Motor neuron (in vitro differentiated cells): ENCODE data around the gene SRSF7. TPM values are rescaled to one million over a fixed set of nuclear protein-coding genes. Genes with fewer than 3 reads are reported as not detected.
"Not testable (repeated sequence)": the region's sequence is repeated elsewhere in the genome, so short reads cannot be mapped to it uniquely, and the experiment has no call there.

Experiments used
- ATAC-seq, 8 experiments: fragments of 200-7000 bp; cut with Tn5 transposase; replicated peaks in 6 of 8; 2 replicates each; pipeline ENCODE4 v1.8.0; 2021; ENCODE audit warnings: mild to moderate bottlenecking in 8 of 8, moderate library complexity in 8 of 8
- H3K27ac ChIP-seq, 2 donors: fragments of 250-450 bp; sonication (Bioruptor Pico); 2 replicates each; pipeline ENCODE4 v1.9.0; 2021; ENCODE audit warnings: antibody characterized with exemption in 2 of 2, mild to moderate bottlenecking in 2 of 2, moderate library complexity in 1 of 2
- H3K4me1 ChIP-seq, 2 donors: fragments of 250-450 bp; sonication (Bioruptor Pico); replicated peaks in 1 of 2; 2 replicates each; pipeline ENCODE4 v1.6.1; 2021; ENCODE audit warnings: antibody characterized with exemption in 2 of 2, mild to moderate bottlenecking in 2 of 2, moderate library complexity in 1 of 2
- H3K4me3 ChIP-seq, 5 donors: fragments of 250-450 bp; sonication (Bioruptor Pico); 2 replicates each; pipeline ENCODE4 v1.9.0; 2021; ENCODE audit warnings: antibody characterized with exemption in 5 of 5, mild to moderate bottlenecking in 5 of 5, moderate library complexity in 4 of 5
- WGBS, 10 experiments: fragments of 450-650 bp; shearing (Covaris generic); methylation state at CpG; one replicate each; pipeline ENCODE4 v1.0.0; 2022; 5-methylcytosine and 5-hydroxymethylcytosine counted together
- in situ Hi-C, 9 experiments: fragments of 400-800 bp; cut with MboI; loops; one replicate each; pipeline ENCODE4 v1.15.0; 2021; ENCODE audit warnings: low sequenced_read_pairs in 9 of 9, low pct_unique_long_range_greater_than_20kb in 2 of 9; ENCODE audit not compliant: unreplicated experiment in 9 of 9
- total RNA-seq, 8 experiments: library from RNA; unstranded; fragments of 300-600 nt; gene quantifications; 2 replicates each; pipeline versions ENCODE4 v1.2.3 to v1.2.4, GENCODE V29; 2022

Gene SRSF7
- total RNA-seq, 8 experiments from 2014 or later = 86.3 to 270 (median 120) TPM

- peaks cover 0 to 9% of the 10 kb centered on the region in 2 donors for H3K4me1 ChIP-seq
- 40 to 100% (median 86%) methylated on average over 1 to 13 of the region's 13 CpGs; no CpG with 5 or more reads in 2 of the 10 experiments for WGBS, 10 experiments
- in situ Hi-C loops = no loop called here
Observed at GRCh38 chr2:38776531-38776930, 25.4 kb upstream of the SRSF7 start.

GRCh38 chr2:38775921-38776225 is 24.7 kb upstream of the SRSF7 start:
- Histone ChIP-seq H3K4me3 (no peak overlapping the region), H3K27ac (no peak overlapping the region), H3K4me1 (peaks cover 0 to 9% of the 10 kb centered on the region in 2 donors)
- in situ Hi-C loops = no loop called here
- 44 to 85% (median 71%) methylated on average over 1 to 7 of the region's 7 CpGs for WGBS, 10 experiments
- ATAC-seq = no peak

More at GRCh38 chr2:38776531-38776930, 25.4 kb upstream of the SRSF7 start:
- Histone ChIP-seq H3K4me3 (no peak overlapping the region), H3K27ac (no peak overlapping the region)
- no peak for ATAC-seq

DNA sequence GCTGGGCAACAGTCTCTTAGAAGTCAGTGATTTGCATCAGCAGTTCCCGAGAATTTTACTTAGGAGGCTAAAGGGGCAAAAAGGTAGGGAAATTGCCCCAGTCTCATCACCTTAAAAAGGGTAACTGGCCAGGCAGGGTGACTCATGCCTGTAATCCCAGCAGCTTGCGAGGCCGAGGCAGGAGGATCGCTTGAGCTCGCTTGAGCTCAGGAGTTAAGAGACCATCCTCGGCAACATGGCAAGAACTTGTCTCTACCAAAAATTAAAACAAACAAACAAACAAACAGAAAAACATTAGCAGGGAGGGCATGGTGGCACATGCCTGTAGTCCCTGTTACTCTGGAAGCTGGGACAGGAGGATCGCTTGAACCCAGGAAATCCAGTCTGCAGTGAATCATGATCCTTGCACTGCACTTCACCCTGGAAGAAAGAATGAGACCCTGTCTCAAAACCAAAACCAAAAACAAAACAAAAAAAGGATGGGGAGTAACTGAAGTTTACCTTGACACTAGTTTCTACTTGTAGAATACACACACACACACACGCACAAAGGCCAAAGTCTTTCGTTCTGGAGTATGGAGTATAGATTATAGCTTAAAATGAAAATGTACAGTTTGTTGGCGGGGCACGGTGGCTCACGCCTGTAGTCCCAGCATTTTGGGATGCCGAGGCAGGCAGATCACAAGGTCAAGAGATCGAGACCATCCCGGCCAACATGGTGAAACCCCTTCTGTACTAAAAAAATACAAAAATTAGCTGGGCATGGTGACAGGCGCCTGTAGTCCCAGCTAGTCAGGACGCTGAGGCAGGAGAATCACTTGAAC is 24.1 kb upstream of the SRSF7 start:
- H3K4me1 ChIP-seq = peaks cover 0 to 9% of the 10 kb centered on the region in 2 donors
- in situ Hi-C loops = no loop called here
- WGBS, 10 experiments = 33 to 93% (median 86%) methylated on average over 1 to 12 of the region's 17 CpGs
- ATAC-seq = no peak
- H3K4me3 ChIP-seq = no peak overlapping the region
- H3K27ac ChIP-seq = no peak overlapping the region

- no peak for ATAC-seq
- Histone ChIP-seq H3K4me1 (no peaks in the 10 kb centered on the region), H3K4me3 (no peak overlapping the region), H3K27ac (no peak overlapping the region)
- in situ Hi-C loops = no loop called here
- 20 to 100% (median 68%) methylated on average over 1 to 4 of the region's 5 CpGs; no CpG with 5 or more reads in 1 of the 10 experiments for WGBS, 10 experiments
Observed at GRCh38 chr2:38771632-38772031, 20.5 kb upstream of the SRSF7 start.

DNA sequence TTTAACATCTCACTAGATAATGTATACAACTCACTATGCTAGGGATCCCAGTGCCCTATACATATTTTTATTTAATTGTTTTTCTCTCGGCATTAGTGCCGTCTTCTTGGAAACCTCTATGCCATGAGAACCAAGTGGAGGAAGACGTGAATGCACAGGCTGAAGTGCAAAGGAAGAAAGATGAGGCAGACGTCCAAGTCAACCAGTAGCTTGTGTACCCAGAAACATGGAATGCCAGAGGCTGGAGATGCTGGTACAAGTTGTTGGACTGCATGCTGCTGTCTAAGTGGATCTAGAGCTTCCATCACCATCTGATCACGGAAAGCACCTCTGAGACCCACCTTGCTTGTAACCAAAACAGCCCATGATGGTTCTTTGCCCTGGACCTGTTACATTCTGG is 14.4 kb upstream of the SRSF7 start:
- 33 to 93% (median 72%) methylated on average over 1 to 5 of the region's 5 CpGs; no CpG with 5 or more reads in 3 of the 10 experiments for whole genome bisulfite sequencing, 10 experiments
- in situ Hi-C loops = no loop called here
- no peak for ATAC-seq

GRCh38 chr2:38765149-38765548 is 14.0 kb upstream of the SRSF7 start:
- Histone ChIP-seq H3K4me1 (no peaks in the 10 kb centered on the region), H3K27ac (no peak overlapping the region), H3K4me3 (no peak overlapping the region)
- ATAC-seq = no peak
- WGBS, 10 experiments = 0 to 97% (median 85%) methylated on average over 1 to 4 of the region's 4 CpGs; no CpG with 5 or more reads in 2 of the 10 experiments
- in situ Hi-C loops = no loop called here

More for the DNA sequence above, 14.4 kb upstream of the SRSF7 start:
- Histone ChIP-seq H3K27ac (no peak overlapping the region), H3K4me3 (no peak overlapping the region), H3K4me1 (no peaks in the 10 kb centered on the region)

GRCh38 chr2:38763728-38764127 is 12.6 kb upstream of the SRSF7 start:
- H3K27ac ChIP-seq = no peak overlapping the region
- no peak overlapping the region for H3K4me3 ChIP-seq
- in situ Hi-C loops = no loop called here
- 73 to 100% (median 92%) methylated on average over 1 to 4 of the region's 4 CpGs for WGBS, 10 experiments
- H3K4me1 ChIP-seq = no peaks in the 10 kb centered on the region
- ATAC-seq = no peak

DNA sequence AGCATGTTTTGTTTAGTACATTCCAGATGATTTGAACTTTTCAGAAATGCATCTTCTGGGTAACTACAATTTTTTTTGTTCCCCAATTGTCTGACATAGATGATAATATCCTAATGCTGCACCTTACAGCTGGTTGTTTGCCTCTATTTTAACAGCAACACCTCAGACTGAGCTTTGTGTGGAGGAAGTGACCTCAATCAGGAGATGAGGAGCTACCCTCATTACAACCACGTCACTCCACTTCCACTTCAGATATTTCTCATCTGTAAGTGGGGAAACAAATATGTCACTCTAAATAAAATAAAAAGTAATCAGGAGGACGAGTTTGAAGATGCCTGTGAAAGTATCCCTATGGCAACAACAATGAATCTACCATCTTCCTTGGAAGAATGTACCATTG is 12.1 kb upstream of the SRSF7 start:
- ATAC-seq = no peak
- 48 to 89% (median 76%) methylated on average over 1 to 2 of the region's 2 CpGs; no CpG with 5 or more reads in 1 of the 10 experiments for WGBS, 10 experiments
- in situ Hi-C loops = no loop called here

GRCh38 chr2:38755891-38756290 is 4.7 kb upstream of the SRSF7 start:
- WGBS, 10 experiments = no CpG with 5 or more reads among the region's 31 CpGs
- in situ Hi-C loops = not testable (repeated sequence)

More for the DNA sequence above, 12.1 kb upstream of the SRSF7 start:
- H3K4me1 ChIP-seq = no peaks in the 10 kb centered on the region
- H3K27ac ChIP-seq = no peak overlapping the region
- H3K4me3 ChIP-seq = no peak overlapping the region

GRCh38 chr2:38754506-38754905 is 3.3 kb upstream of the SRSF7 start:
- no peak for ATAC-seq
- no peak overlapping the region for H3K4me3 ChIP-seq
- no peak overlapping the region for H3K27ac ChIP-seq
- in situ Hi-C loops = no loop called here
- H3K4me1 ChIP-seq = peaks cover 7 to 11% of the 10 kb centered on the region in 2 donors
- WGBS, 10 experiments = 27 to 90% (median 72%) methylated on average over 2 to 3 of the region's 3 CpGs; no CpG with 5 or more reads in 1 of the 10 experiments

More at GRCh38 chr2:38755891-38756290, 4.7 kb upstream of the SRSF7 start:
- not testable (repeated sequence) for H3K4me3 ChIP-seq, ATAC-seq, H3K27ac ChIP-seq
- H3K4me1 ChIP-seq = peaks cover 4 to 11% of the 10 kb centered on the region in 2 donors

DNA sequence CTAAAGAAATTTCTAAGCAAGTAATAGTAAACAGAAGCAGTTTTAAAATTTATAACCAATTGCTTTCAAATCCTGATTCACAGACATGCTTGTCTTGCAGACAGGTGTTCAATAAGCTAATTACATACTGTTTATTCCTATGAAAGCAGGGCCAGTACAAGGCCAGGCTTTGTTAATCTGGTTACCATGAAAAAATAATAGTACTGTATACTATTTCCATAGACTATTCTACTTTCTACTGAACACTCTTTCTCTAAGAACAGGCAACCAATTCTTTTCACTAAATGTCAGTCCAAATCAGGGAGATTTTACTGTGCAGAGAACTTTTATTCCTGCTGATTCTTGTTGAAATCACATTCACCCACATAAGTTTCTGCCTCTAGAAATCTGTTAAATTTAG is 2.9 kb upstream of the SRSF7 start:
- ATAC-seq = no peak
- in situ Hi-C loops = no loop called here
- Histone ChIP-seq H3K4me1 (peaks cover 9 to 15% of the 10 kb centered on the region in 2 donors), H3K4me3 (no peak overlapping the region), H3K27ac (no peak overlapping the region)

GRCh38 chr2:38751596-38752410 is 642 bp upstream of the SRSF7 start:
- WGBS, 10 experiments = 0 to 77% (median 9%) methylated on average over 1 to 14 of the region's 18 CpGs
- ATAC-seq = peak in 1 of 8 experiments; percentile 5
- peaks cover 28 to 34% of the 10 kb centered on the region in 2 donors for H3K4me1 ChIP-seq
- H3K27ac ChIP-seq = peak overlapping the region; percentile 87 to 91
- peak overlapping the region; percentile 79 to 96 (median 93) for H3K4me3 ChIP-seq
- in situ Hi-C loops = no loop called here
